ENCODE measurements around the gene AKAP11. TPM values are rescaled to one million over a fixed set of nuclear protein-coding genes. Genes with fewer than 3 reads are reported as not detected.
A peak's percentile ranks its signal among the peaks of the same experiment; 100 is the strongest.

Gene AKAP11
- total and polyA plus RNA-seq, 2 of the 13 experiments (the other 11 are each of a cell fraction or from before 2014, with no cell fraction given) = 7.2 to 9.8 TPM

GRCh38 chr13:42271337-42272114 is 426 bp upstream of the AKAP11 start (continued):
- TF ChIP-seq POGK (CRISPR knock-in tag; conservative IDR thresholded peaks at IDR 0.05) (peak; percentile 56; the same call in 1 of the 2 replicates), TAF15 (IDR thresholded peaks at IDR 0.05; ENCODE audit: low read depth, low read length, poor library complexity, severe bottlenecking) (no peak), RELA (CRISPR knock-in tag; IDR thresholded peaks at IDR 0.05) (no peak), ZBTB7B (CRISPR knock-in tag; IDR thresholded peaks at IDR 0.05) (0 out of 2 replicates have a peak, but pooled peaks have one; percentile 33), ZBTB7A (CRISPR knock-in tag; IDR thresholded peaks at IDR 0.05) (no peak), ZNF143 (CRISPR knock-in tag; IDR thresholded peaks at IDR 0.05) (peak; percentile 59), HOXA3 (CRISPR knock-in tag; IDR thresholded peaks at IDR 0.05) (peak; percentile 39), TEAD2 (CRISPR knock-in tag; IDR thresholded peaks at IDR 0.05) (peak; percentile 86; the same call in 1 of the 2 replicates), STAT5B (CRISPR knock-in tag; IDR thresholded peaks at IDR 0.05) (0 out of 2 replicates have a peak, but pooled peaks have one; percentile 37), ZFAT (CRISPR knock-in tag; conservative IDR thresholded peaks at IDR 0.05) (peak; percentile 85; the same call in 1 of the 2 replicates), ZNF547 (CRISPR knock-in tag; IDR thresholded peaks at IDR 0.05) (peak; percentile 58; the same call in 1 of the 2 replicates), ZNF446 (CRISPR knock-in tag; IDR thresholded peaks at IDR 0.05) (no peak; the same call in none of the 2 replicates)
